ENCODE results near the gene REXO5. TPM values are rescaled to one million over a fixed set of nuclear protein-coding genes. Genes with fewer than 3 reads are reported as not detected.

REXO5 gene
- total and polyA plus RNA-seq, 2 of the 13 experiments (the other 11 are each of a cell fraction or from before 2014, with no cell fraction given): 5.9 to 13.1 TPM

GRCh38 chr16:20766294-20766693 is 40.0 kb upstream of the REXO5 start:
- Histone ChIP-seq H3K4me1 (ENCODE audit: insufficient read depth, low read length) (peaks cover 39% of the 10 kb centered on the region), H3K36me3 (replicated peaks in 1 of 2; ENCODE audit: control insufficient read depth in 1 of 2, insufficient read depth in 2 of 2, low read length in 2 of 2) (0 out of 5 replicates have a peak, but pooled peaks cover 0 to 1% of the 10 kb centered on the region in 2 experiments), H2AFZ (ENCODE audit: low read length) (no peak overlapping the region), H3K4me3 (replicated peaks in 1 of 3; ENCODE audit: insufficient read depth in 1 of 3, low read depth in 2 of 3, low read length in 3 of 3) (no peak overlapping the region), H3K27ac (ENCODE audit: extremely low read length, insufficient read depth, low read length) (no peak overlapping the region), H4K20me1 (ENCODE audit: insufficient read depth, low read length) (no peaks in the 10 kb centered on the region), H3K9ac (ENCODE audit: insufficient read depth, low read depth, low read length) (no peak overlapping the region), H3K4me2 (ENCODE audit: low read depth, low read length) (no peak overlapping the region), H3K79me2 (ENCODE audit: insufficient read depth, low read length) (no peaks in the 10 kb centered on the region), H3K9me3 (ENCODE audit: low read length) (peaks cover 9% of the 10 kb centered on the region), H3K27me3 (ENCODE audit: control insufficient read depth in 1 of 2, insufficient read depth in 2 of 2, low read length in 2 of 2) (no peaks in the 10 kb centered on the region)
- in situ Hi-C loops (cut with HindIII; ENCODE audit: extremely low pct_ligation_motif_present, low pct_unique_long_range_greater_than_20kb): no loop called here
- 96% methylated on average over 5 of the region's 5 CpGs for WGBS (ENCODE audit: low lambda C conversion rate)
- intact Hi-C loops (cut with micrococcal nuclease; ENCODE audit: unreplicated experiment): no loop called here
- ATAC-seq (no peak), DNase-seq (ENCODE audit: low spot score) (no peak), FAIRE-seq (no peak)
- ChIA-PET CTCF (ENCODE audit: low intra/inter-chr PET ratio, low total read pairs) (no interaction called here), POLR2A (no interaction called here)
- no TSS peak for BruUV-seq (replicated peaks)
- TF ChIP-seq ZNF121 (CRISPR knock-in tag; IDR thresholded peaks at IDR 0.05) (peak; percentile 29; the same call in 1 of the 2 replicates), ZBTB14 (CRISPR knock-in tag; IDR thresholded peaks at IDR 0.05) (no peak)

GRCh38 chr16:20767577-20767976 is 38.8 kb upstream of the REXO5 start:
- H3K36me3 ChIP-seq (replicated peaks in 1 of 2; ENCODE audit: control insufficient read depth in 1 of 2, insufficient read depth in 2 of 2, low read length in 2 of 2): 0 out of 5 replicates have a peak, but pooled peaks cover 0 to 1% of the 10 kb centered on the region in 2 experiments
- H3K27ac ChIP-seq (ENCODE audit: extremely low read length, insufficient read depth, low read length): no peak overlapping the region
- no TSS peak for BruUV-seq (replicated peaks)
- H3K4me2 ChIP-seq (ENCODE audit: low read depth, low read length): no peak overlapping the region
- no peaks in the 10 kb centered on the region for H4K20me1 ChIP-seq (ENCODE audit: insufficient read depth, low read length)
- H3K79me2 ChIP-seq (ENCODE audit: insufficient read depth, low read length): no peaks in the 10 kb centered on the region
- no peak overlapping the region for H3K9ac ChIP-seq (ENCODE audit: insufficient read depth, low read depth, low read length)
- intact Hi-C loops (cut with micrococcal nuclease; ENCODE audit: unreplicated experiment) (no loop called here), in situ Hi-C loops (cut with HindIII; ENCODE audit: extremely low pct_ligation_motif_present, low pct_unique_long_range_greater_than_20kb) (no loop called here)
- POLR2A ChIA-PET: no interaction called here
- DNase-seq (ENCODE audit: low spot score): peak; percentile 15
- H3K27me3 ChIP-seq (ENCODE audit: control insufficient read depth in 1 of 2, insufficient read depth in 2 of 2, low read length in 2 of 2): no peaks in the 10 kb centered on the region
- TF ChIP-seq NR2F6 (IDR thresholded peaks at IDR 0.05) (0 out of 2 replicates have a peak, but pooled peaks have one; percentile 17), NR2F6 (CRISPR knock-in tag; IDR thresholded peaks at IDR 0.05) (no peak), BRF2 (CRISPR knock-in tag; IDR thresholded peaks at IDR 0.05) (no peak), ZNF317 (CRISPR knock-in tag; IDR thresholded peaks at IDR 0.05) (0 out of 2 replicates have a peak, but pooled peaks have one; percentile 11), POGZ (CRISPR knock-in tag; IDR thresholded peaks at IDR 0.05) (peak; percentile 47; the same call in 1 of the 2 replicates), EP300 (IDR thresholded peaks at IDR 0.05; ENCODE audit: low read depth in 2 of 2, low read length in 2 of 2) (peak in 1 of 2 experiments; percentile 29; a peak in 1 of 4 replicates), EP300 (CRISPR knock-in tag; IDR thresholded peaks at IDR 0.05; ENCODE audit: borderline replicate concordance) (no peak), ZMYM2 (CRISPR knock-in tag; IDR thresholded peaks at IDR 0.05) (0 out of 2 replicates have a peak, but pooled peaks have one; percentile 20), ETV6 (CRISPR knock-in tag; conservative IDR thresholded peaks at IDR 0.05) (no peak), NCOR1 (IDR thresholded peaks at IDR 0.05; ENCODE audit: borderline replicate concordance, low read length) (peak; percentile 72; the same call in 1 of the 2 replicates), DMAP1 (CRISPR knock-in tag; IDR thresholded peaks at IDR 0.05) (no peak), HNF4A (CRISPR knock-in tag; IDR thresholded peaks at IDR 0.05) (peak; percentile 85), HNF4G (IDR thresholded peaks at IDR 0.05; ENCODE audit: borderline replicate concordance, low read depth, low read length) (peak; percentile 73), HNF4G (CRISPR knock-in tag; IDR thresholded peaks at IDR 0.05; ENCODE audit: borderline replicate concordance, low read depth) (no peak)
- ATAC-seq: no peak
- no peak for FAIRE-seq
- peaks cover 6% of the 10 kb centered on the region for H3K9me3 ChIP-seq (ENCODE audit: low read length)
- CTCF ChIA-PET (ENCODE audit: low intra/inter-chr PET ratio, low total read pairs): no interaction called here
- H3K4me1 ChIP-seq (ENCODE audit: insufficient read depth, low read length): peaks cover 39% of the 10 kb centered on the region
- H2AFZ ChIP-seq (ENCODE audit: low read length): no peak overlapping the region
- no peak overlapping the region for H3K4me3 ChIP-seq (replicated peaks in 1 of 3; ENCODE audit: insufficient read depth in 1 of 3, low read depth in 2 of 3, low read length in 3 of 3)

All from HepG2 (cell line).